ENCODE results near the gene NUDT14.

GRCh38 chr14:105207996-105208737 lies 27.1 kb upstream of the NUDT14 start:
- TF ChIP-seq CTCF (IDR thresholded peaks at IDR 0.05; ENCODE audit: low read depth, low read length) = no peak
- TF ChIP-seq POLR2A (IDR thresholded peaks at IDR 0.05; ENCODE audit: extremely low read depth, insufficient read length) = no peak
- TF ChIP-seq MAX (IDR thresholded peaks at IDR 0.05; ENCODE audit: low read depth, low read length) = no peak
- TF ChIP-seq MYC (IDR thresholded peaks at IDR 0.05; ENCODE audit: low read depth, low read length) = no peak

All from NB4 (cell line).